HG02759 (cell line): ENCODE measurements around the gene KCTD8.
"Not testable (repeated sequence)": the region's sequence is repeated elsewhere in the genome, so short reads cannot be mapped to it uniquely, and the experiment has no call there.

Experiments
- ATAC-seq: cut with Tn5 transposase; IDR thresholded peaks from one replicate; pipeline ENCODE4 v1.9.1; 2021; ENCODE audit warnings: mild to moderate bottlenecking, moderate library complexity; ENCODE audit not compliant: unreplicated experiment

KCTD8 gene

GRCh38 chr4:44342800-44343199 is 105.8 kb downstream of the KCTD8 start:
- ATAC-seq: no peak

DNA sequence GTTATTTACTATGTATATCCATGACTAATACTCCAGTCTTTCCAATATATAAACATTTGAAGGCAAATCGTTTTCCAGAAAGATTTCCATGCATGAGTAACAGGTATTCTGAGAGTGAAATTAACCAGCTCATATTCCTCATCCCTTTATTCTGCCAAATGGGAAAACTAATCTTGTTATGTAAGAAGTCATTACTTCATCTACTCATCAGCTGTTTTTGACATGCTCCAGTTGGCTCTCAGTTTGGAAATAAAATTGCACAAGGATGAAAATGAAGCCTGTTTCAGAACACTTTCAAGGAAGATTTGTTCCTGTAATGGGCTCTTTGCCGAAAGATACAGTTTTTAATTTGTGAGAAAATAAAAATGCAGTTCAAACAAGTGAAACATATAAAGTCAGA is 121.9 kb downstream of the KCTD8 start:
- no peak for ATAC-seq

DNA sequence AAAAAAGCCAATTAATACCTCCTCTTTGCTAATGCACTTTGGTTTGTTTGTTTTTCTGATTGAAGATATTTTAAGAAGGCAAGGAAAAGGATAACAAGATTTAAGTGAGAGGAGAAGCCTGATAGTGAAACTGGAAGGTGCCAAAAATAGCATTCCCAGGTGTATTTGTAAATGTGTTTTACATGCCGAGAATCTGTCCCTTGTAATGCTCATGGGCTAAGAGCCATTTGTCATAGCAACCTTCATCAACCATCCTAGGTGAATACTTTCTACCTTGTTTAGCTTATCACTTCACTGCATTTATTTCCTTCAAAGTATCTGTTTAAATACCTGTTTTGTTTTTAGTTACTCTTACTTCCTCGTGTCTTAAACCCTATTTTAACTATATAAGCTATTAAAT is 127.8 kb downstream of the KCTD8 start:
- ATAC-seq: no peak

DNA sequence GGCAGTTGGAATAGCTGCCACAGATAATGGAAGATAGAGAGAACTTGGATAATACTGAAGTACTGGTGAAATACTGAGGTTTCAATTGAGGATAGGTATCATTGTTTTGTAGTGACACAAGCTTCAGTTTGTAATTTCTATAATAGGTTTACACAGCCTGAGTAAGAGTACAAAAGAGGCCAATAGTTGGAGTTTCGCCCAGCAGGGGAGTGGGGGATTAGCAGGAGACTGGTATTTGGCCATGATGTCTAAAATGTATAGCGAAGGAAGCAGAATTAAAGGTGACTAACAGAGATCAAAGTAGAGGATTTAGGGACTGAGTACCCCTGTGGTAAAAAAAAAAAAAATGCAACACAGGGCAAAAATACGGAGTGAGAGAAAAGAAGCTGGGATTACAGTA is 129.5 kb downstream of the KCTD8 start:
- ATAC-seq: no peak

GRCh38 chr4:44313702-44314101 is 134.9 kb downstream of the KCTD8 start:
- ATAC-seq: no peak

- ATAC-seq: no peak
Measured at GRCh38 chr4:44287505-44287904, 161.1 kb downstream of the KCTD8 start.

DNA sequence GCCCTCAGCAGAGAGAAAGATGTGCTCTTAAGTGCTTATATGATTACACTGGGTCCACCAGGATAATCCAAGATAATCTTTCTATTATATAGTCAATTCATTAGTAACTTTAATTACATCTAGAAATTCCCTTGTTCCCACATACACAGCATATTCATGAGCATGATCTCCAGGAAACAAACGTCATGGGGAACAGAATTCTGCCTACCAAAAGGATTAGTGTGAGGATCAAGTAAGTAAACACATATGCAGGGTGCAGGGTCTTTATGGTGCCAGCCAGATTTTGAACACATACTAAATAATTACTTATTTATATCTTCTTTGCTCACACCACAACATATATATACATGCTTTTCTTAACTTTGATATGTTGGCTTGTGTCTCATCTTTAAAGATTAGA is 169.1 kb downstream of the KCTD8 start:
- ATAC-seq: no peak

GRCh38 chr4:44279066-44279465 is 169.5 kb downstream of the KCTD8 start:
- no peak for ATAC-seq

DNA sequence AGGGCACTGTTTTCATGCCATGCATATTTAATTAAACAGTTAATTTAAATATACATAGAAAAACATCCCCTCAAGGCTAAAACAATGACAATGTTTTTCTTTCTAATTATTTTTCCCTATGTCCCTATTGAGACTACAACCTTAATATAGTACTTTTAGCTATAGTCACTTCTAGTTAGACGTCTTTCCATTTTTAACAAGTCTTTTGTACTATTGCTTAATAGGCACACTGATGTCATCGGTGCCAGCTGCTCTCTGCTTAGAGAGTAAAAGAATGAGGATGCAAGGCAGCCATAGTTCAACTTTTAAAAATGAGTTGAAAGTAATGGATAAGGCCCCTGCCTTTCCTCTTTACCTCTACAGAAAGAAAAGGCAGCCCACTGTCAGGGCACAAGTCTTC is 191.1 kb downstream of the KCTD8 start:
- no peak for ATAC-seq

- ATAC-seq: no peak
Measured at GRCh38 chr4:44256414-44256813, 192.2 kb downstream of the KCTD8 start.

- no peak for ATAC-seq
Measured at GRCh38 chr4:44237643-44238042, 211.0 kb downstream of the KCTD8 start.

- no peak for ATAC-seq
Measured at GRCh38 chr4:44235897-44236296, 212.7 kb downstream of the KCTD8 start.

- no peak for ATAC-seq
Measured at GRCh38 chr4:44232262-44232661, 216.3 kb downstream of the KCTD8 start.

DNA sequence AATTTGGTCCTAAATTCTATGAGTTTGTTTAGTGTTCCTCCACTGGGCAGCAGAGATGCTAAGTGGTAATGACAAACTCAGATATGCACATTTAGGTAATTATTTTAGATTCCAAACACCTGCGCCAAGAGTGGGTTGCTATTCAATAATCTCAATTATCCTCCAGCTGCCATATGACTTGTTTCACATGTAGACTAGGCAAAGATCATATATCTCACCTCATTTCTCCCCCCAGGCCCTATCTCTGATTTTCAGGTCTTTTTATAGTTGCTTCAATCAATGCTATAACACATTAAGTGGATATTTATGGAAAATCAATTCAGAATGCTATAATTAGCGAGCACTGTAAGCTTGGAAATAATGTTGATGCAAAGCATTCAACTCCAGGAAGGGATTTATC is 217.6 kb downstream of the KCTD8 start:
- ATAC-seq: no peak

DNA sequence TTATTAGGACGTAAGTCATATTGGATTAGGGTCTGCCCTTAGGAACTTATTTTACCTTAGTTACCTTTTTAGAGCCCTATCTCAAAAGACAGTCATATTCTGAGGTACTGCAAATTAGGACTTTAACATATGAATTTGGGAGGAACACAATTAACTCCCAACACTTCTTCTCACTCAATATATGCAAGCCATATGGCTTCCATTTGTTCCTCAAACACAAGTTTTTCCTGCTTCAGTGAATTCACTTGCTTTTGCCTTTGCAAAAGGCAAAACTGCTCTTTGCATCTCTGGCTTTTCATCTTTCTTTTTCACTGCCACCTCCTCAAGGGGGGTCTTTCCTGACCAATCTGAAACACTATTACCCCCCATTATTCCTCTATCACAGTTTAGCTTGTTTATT is 220.3 kb downstream of the KCTD8 start:
- ATAC-seq: no peak

- no peak for ATAC-seq
Measured at GRCh38 chr4:44221407-44221806, 227.2 kb downstream of the KCTD8 start.

- ATAC-seq: no peak
Measured at GRCh38 chr4:44210750-44211149, 237.9 kb downstream of the KCTD8 start.

DNA sequence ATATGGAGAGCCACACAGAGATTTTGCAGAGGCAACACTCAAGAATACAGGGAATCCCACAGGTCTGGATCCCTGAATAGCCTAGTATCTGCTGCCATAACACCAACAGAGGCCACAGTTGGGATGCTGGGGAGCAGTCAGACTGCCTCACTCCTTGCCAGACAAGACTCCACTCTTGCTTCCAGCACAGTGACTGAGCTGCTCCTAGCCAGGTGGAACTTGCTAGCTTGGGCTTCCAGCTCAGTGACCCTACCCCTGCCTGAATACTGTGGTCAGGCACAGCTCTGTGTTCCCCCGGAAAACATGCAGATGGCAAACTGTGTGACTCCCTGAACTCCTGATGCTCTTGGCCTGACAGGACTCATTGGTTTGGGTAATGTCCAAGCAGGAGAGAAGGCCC is 251.8 kb downstream of the KCTD8 start:
- ATAC-seq: no peak

GRCh38 chr4:44194365-44194764 is 254.2 kb downstream of the KCTD8 start:
- ATAC-seq: no peak

GRCh38 chr4:44186850-44187246 is 261.8 kb downstream of the KCTD8 start:
- no peak for ATAC-seq

GRCh38 chr4:44186096-44186849 is 262.3 kb downstream of the KCTD8 start:
- no peak for ATAC-seq

- ATAC-seq: not testable (repeated sequence)
Measured at GRCh38 chr4:44181491-44182349, 266.9 kb downstream of the KCTD8 start.
